Esophagus (tissue), 2 donors: ENCODE data around the gene BCL7C. TPM values are rescaled to one million over a fixed set of nuclear protein-coding genes. Genes with fewer than 3 reads are reported as not detected.

Experiments used
- H3K27ac ChIP-seq, 2 donors: one replicate each; pipeline ENCODE4 v1.5.1; 2013; ENCODE audit warnings: low read depth in 2 of 2, mild to moderate bottlenecking in 2 of 2, inconsistent platforms in 1 of 2, low read length in 1 of 2, moderate library complexity in 1 of 2
- H3K27me3 ChIP-seq, 2 donors: one replicate each; pipeline ENCODE4 v1.6.1; 2013; ENCODE audit warnings: low read length in 2 of 2, control low read depth in 1 of 2, mild to moderate bottlenecking in 1 of 2; ENCODE audit not compliant: insufficient read depth in 2 of 2, control insufficient read depth in 1 of 2
- H3K36me3 ChIP-seq, 2 donors: one replicate each; pipeline ENCODE4 v1.6.1; 2013; ENCODE audit warnings: low read length in 1 of 2; ENCODE audit not compliant: control insufficient read depth in 2 of 2, insufficient read depth in 2 of 2
- H3K4me1 ChIP-seq, 2 donors: one replicate each; pipeline ENCODE4 v1.6.1; 2013; ENCODE audit warnings: low read length in 1 of 2; ENCODE audit not compliant: control insufficient read depth in 2 of 2, insufficient read depth in 2 of 2
- H3K4me3 ChIP-seq, 2 donors: one replicate each; pipeline ENCODE4 v1.5.1; 2013; ENCODE audit warnings: low read length in 2 of 2, mild to moderate bottlenecking in 2 of 2, low read depth in 1 of 2, moderate library complexity in 1 of 2
- H3K9me3 ChIP-seq, 2 donors: one replicate each; pipeline ENCODE4 v1.6.1; 2013; ENCODE audit warnings: mild to moderate bottlenecking in 2 of 2, low read depth in 1 of 2, low read length in 1 of 2, moderate library complexity in 1 of 2; ENCODE audit not compliant: control insufficient read depth in 2 of 2, insufficient read depth in 1 of 2
- WGBS, 2 donors: extraction: QIAGEN DNeasy Blood & Tissue Kit; methylation state at CpG; one replicate each; pipeline ENCODE4 v1.1.7; 2013; 5-methylcytosine and 5-hydroxymethylcytosine counted together
- polyA plus RNA-seq, 2 donors: library from polyadenylated mRNA; stranded (reverse); fragments of 200-250 nt; gene quantifications; one replicate each; pipeline ENCODE4 v1.2.3, GENCODE V29; 2013
- donor health status: healthy with polysubstance abuse.
- donor health status: Bipolar disorder and iron deficiency.

BCL7C gene
- polyA plus RNA-seq, 2 donors: 21.8 to 33.9 TPM

GRCh38 chr16:30928390-30928789 lies 34.5 kb upstream of the BCL7C start:
- WGBS, 2 donors: 53 to 78% methylated on average over 11 of the region's 11 CpGs
- H3K36me3 ChIP-seq: peaks cover 11 to 18% of the 10 kb centered on the region in 2 donors
- H3K27ac ChIP-seq: no peak overlapping the region
- H3K9me3 ChIP-seq: no peaks in the 10 kb centered on the region
- H3K27me3 ChIP-seq: no peaks in the 10 kb centered on the region
- no peak overlapping the region for H3K4me3 ChIP-seq
- H3K4me1 ChIP-seq: peaks cover 2 to 3% of the 10 kb centered on the region in 2 donors

DNA sequence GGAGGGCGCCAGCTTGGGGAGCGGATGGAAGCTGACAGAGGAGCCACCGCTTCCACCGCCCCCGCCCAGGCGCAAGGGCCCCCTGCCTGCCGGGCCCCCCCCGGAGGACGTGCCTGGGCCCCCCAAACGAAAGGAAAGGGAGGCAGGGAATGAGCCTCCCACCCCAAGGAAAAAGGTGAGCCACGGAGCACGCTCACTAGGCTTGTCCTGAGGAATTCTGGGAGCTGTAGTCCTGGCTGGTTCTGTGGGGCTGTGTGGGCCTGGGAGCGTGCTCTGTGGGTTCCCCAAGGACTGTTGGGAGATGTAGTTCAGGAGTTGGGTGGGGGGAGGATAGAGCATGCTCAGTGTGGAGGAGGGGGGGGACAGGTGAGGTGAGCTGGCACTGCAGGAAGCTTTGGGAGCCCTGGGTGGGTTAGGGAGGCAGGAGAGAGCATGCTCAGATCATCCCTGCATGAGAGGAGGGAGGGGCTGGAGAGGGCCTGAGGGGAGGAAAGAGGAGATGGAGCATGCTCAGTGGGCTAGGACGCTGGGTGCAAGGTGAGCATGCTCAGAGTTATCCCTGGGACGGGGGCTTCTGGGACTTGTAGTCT lies 34.0 kb upstream of the BCL7C start:
- WGBS, 2 donors: 42 to 54% methylated on average over 15 of the region's 15 CpGs
- Histone ChIP-seq H3K36me3 (peaks cover 11 to 18% of the 10 kb centered on the region in 2 donors), H3K4me3 (peak overlapping the region; percentile 0 to 32), H3K4me1 (peaks cover 2 to 3% of the 10 kb centered on the region in 2 donors), H3K27me3 (no peaks in the 10 kb centered on the region), H3K9me3 (no peaks in the 10 kb centered on the region), H3K27ac (peak overlapping the region; percentile 53 to 59)

- peak overlapping the region; percentile 0 to 32 for H3K4me3 ChIP-seq
- H3K4me1 ChIP-seq: peaks cover 2 to 3% of the 10 kb centered on the region in 2 donors
- H3K9me3 ChIP-seq: no peaks in the 10 kb centered on the region
- H3K27ac ChIP-seq: peak overlapping the region; percentile 53 to 59
- H3K27me3 ChIP-seq: no peaks in the 10 kb centered on the region
- WGBS, 2 donors: 76 to 83% methylated on average over 22 of the region's 22 CpGs
- peaks cover 9 to 18% of the 10 kb centered on the region in 2 donors for H3K36me3 ChIP-seq
Observed at GRCh38 chr16:30926937-30927788, 33.3 kb upstream of the BCL7C start.

- Histone ChIP-seq H3K9me3 (no peaks in the 10 kb centered on the region), H3K4me1 (peaks cover 2 to 3% of the 10 kb centered on the region in 2 donors), H3K27ac (no peak overlapping the region), H3K4me3 (no peak overlapping the region), H3K36me3 (peaks cover 8 to 18% of the 10 kb centered on the region in 2 donors), H3K27me3 (no peaks in the 10 kb centered on the region)
- WGBS, 2 donors: 66 to 70% methylated on average over 10 of the region's 10 CpGs
Observed at GRCh38 chr16:30925995-30926811, 32.3 kb upstream of the BCL7C start.

GRCh38 chr16:30925632-30925987 lies 31.7 kb upstream of the BCL7C start:
- no peaks in the 10 kb centered on the region for H3K9me3 ChIP-seq
- peaks cover 2 to 15% of the 10 kb centered on the region in 2 donors for H3K36me3 ChIP-seq
- H3K27me3 ChIP-seq: no peaks in the 10 kb centered on the region
- 84 to 85% methylated on average over 8 to 26 of the region's 26 CpGs for WGBS, 2 donors
- H3K4me1 ChIP-seq: peaks cover 2 to 3% of the 10 kb centered on the region in 2 donors
- no peak overlapping the region for H3K27ac ChIP-seq
- no peak overlapping the region for H3K4me3 ChIP-seq

DNA sequence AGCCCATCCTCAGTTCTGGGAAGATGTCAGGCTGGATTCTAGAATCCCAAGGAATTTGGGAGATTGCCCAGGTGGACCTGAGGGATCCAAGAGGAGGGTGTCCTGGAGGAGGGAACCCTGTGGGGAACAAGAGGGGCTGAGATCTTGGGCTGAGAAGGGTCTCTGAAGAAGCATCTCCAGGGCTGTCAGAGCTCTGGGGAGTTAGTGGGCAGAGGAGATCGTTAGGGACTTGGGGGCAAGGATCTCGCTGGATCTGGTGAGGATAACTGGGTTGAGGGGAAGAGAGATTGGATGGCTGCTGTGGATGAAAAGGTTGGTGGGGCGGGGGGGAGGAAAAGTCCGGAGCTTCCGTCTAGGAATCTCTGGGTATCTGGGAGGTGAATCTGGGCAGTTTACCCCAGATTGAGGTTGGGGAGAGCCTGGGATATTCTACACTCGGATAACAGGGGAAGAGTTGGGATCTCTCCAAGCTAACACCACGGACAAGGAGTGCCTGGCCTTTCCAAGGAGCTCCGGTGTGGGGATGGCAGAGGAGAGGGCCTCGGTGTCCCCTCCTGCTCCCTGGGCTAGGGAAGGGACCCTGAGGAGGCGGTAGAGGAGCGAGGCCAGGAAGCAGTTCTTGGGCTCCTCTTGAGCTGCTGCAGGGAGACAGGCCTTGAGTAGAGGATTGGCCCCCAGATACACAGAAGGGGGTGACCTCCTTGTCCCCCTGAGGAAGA lies 31.2 kb upstream of the BCL7C start:
- 64 to 66% methylated on average over 11 of the region's 11 CpGs for WGBS, 2 donors
- Histone ChIP-seq H3K27me3 (no peaks in the 10 kb centered on the region), H3K36me3 (peaks cover 0 to 10% of the 10 kb centered on the region in 2 donors), H3K4me3 (peak overlapping the region; percentile 1 to 78), H3K4me1 (peaks cover 2 to 3% of the 10 kb centered on the region in 2 donors), H3K9me3 (no peaks in the 10 kb centered on the region), H3K27ac (peak overlapping the region in 1 of 2 donors; percentile 61)

- 3 to 11% methylated on average over 12 to 53 of the region's 53 CpGs for WGBS, 2 donors
- Histone ChIP-seq H3K27me3 (no peaks in the 10 kb centered on the region), H3K9me3 (no peaks in the 10 kb centered on the region), H3K27ac (peak overlapping the region; percentile 58 to 61), H3K36me3 (peaks cover 0 to 7% of the 10 kb centered on the region in 2 donors), H3K4me3 (peak overlapping the region; percentile 58 to 78), H3K4me1 (peaks cover 2 to 3% of the 10 kb centered on the region in 2 donors)
Observed at GRCh38 chr16:30924076-30924912, 30.4 kb upstream of the BCL7C start.

DNA sequence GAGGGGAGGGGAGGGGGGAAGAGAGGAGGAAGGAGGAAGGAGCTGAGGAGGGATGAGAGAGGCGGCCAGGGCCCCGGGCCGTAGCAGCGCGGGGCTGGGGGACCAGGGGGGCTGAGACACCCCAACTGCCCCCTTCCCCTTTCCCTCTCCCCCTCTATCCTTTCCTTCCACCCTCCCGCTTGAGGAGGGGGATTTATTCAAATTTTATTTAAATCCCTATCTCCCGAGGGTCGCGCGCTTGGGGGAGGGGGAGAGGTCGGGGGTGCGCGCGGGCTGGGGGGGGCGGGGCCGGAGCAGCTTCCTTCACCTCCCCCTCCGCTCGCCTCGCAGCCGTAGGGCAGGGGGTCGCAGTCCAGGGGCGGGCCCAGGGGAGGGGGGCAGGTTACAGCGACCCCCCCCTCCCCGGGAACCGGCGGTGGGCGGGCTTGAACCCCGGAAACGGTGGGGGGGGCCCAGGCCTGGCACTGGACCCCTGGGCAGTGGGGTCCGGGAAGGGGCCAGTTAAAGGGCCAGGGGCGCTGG lies 29.7 kb upstream of the BCL7C start, which contains the start of gene FBXL19:
Gene FBXL19 (plus strand): TSS at position 19 of the 522 bp plus-strand sequence. CDS start 2,183 bp downstream, outside the sequence.
- H3K36me3 ChIP-seq: peaks cover 0 to 7% of the 10 kb centered on the region in 2 donors
- peaks cover 2 to 3% of the 10 kb centered on the region in 2 donors for H3K4me1 ChIP-seq
- peak within 1 kb of the TSS; percentile 97 to 99 for H3K27ac ChIP-seq
- H3K4me3 ChIP-seq: peak within 1 kb of the TSS; percentile 60 to 78
- WGBS, 2 donors: 1 to 2% methylated on average over 20 to 29 of the region's 31 CpGs
- H3K27me3 ChIP-seq: no peaks in the 10 kb centered on the region
- no peaks in the 10 kb centered on the region for H3K9me3 ChIP-seq
